Activated T-cell treated with anti-CD3 and anti-CD28 coated beads for 1 hour (primary cell): ENCODE data around the gene GUCY2D.

ENCODE experiments used
- DNase-seq: peaks from one replicate; pipeline ENCODE4 v3.0.0-alpha.2; 2020; ENCODE audit warnings: low read depth

GUCY2D gene

GRCh38 chr17:8064561-8065019 lies 62.2 kb downstream of the GUCY2D start:
- DNase-seq = no peak

GRCh38 chr17:8066841-8067775 lies 64.7 kb downstream of the GUCY2D start:
- no peak for DNase-seq

- DNase-seq = no peak
These were observed 65.4 kb downstream of the GUCY2D start for GRCh38 chr17:8067806-8068205.

GRCh38 chr17:8068736-8069586 lies 66.5 kb downstream of the GUCY2D start:
- DNase-seq = no peak

GRCh38 chr17:8069587-8069860 lies 67.1 kb downstream of the GUCY2D start:
- DNase-seq = no peak
